K562 (cell line): ENCODE results near the gene PUSL1. TPM values are rescaled to one million over a fixed set of nuclear protein-coding genes. Genes with fewer than 3 reads are reported as not detected.

Experiments used
- CAMTA2 ChIP-seq: fragments of 250-450 bp; sonication (Bioruptor Pico); conservative IDR thresholded peaks from 2 replicates; pipeline ENCODE4 v1.5.1; 2022
- CBFA2T3 ChIP-seq: fragments of 450-650 bp; IDR thresholded peaks from 2 replicates; pipeline ENCODE4 v1.6.1; 2017
- CHD2 ChIP-seq: IDR thresholded peaks from 2 replicates; pipeline ENCODE4 v1.6.1; 2011; ENCODE audit warnings: low read depth, low read length
- CHD4 ChIP-seq: fragments of 200-600 bp; sonication (generic); IDR thresholded peaks from 3 replicates; pipeline ENCODE4 v1.6.1; 2012; ENCODE audit warnings: low read depth, mild to moderate bottlenecking, mixed read lengths, low read length, inconsistent platforms; ENCODE audit not compliant: insufficient read depth, insufficient replicate concordance, poor library complexity, severe bottlenecking
- EP300 ChIP-seq: IDR thresholded peaks from 2 replicates; pipeline ENCODE4 v1.6.1; 2012; ENCODE audit warnings: low read length, improper control_type of control experiment
- HMG20B ChIP-seq: fragments of 250-450 bp; sonication (Bioruptor Pico); IDR thresholded peaks from 2 replicates; pipeline ENCODE4 v1.5.0; 2021; ENCODE audit warnings: mild to moderate bottlenecking
- KDM4B ChIP-seq, 2 experiments: fragments of 450-650 bp in 1 of 2; sonication (generic) in 1 of 2; IDR thresholded peaks; 2 replicates each; pipeline ENCODE4 v1.6.1; 2016 to 2017; ENCODE audit warnings: borderline replicate concordance in 2 of 2, antibody characterized with exemption in 1 of 2, low read depth in 1 of 2, mild to moderate bottlenecking in 1 of 2
- MAZ ChIP-seq, 2 experiments: fragments of 450-650 bp in 1 of 2; sonication (generic) in 1 of 2; formaldehyde crosslinking; IDR thresholded peaks in 1 of 2; conservative IDR thresholded peaks in 1 of 2; 2 replicates each; pipeline versions ENCODE4 v1.4.0 to v1.5.0; 2020; ENCODE audit warnings: mild to moderate bottlenecking in 1 of 2, missing genetic modification reagents in 1 of 2
- NCOA6 ChIP-seq: fragments of 450-650 bp; IDR thresholded peaks from 2 replicates; pipeline ENCODE4 v1.6.1; 2017; ENCODE audit warnings: mild to moderate bottlenecking
- NFRKB ChIP-seq: fragments of 450-650 bp; IDR thresholded peaks from 2 replicates; pipeline ENCODE4 v1.6.1; 2016; ENCODE audit warnings: low read depth
- PHF21A ChIP-seq: fragments of 450-650 bp; IDR thresholded peaks from 2 replicates; pipeline ENCODE4 v1.6.1; 2017; ENCODE audit warnings: low read depth, borderline replicate concordance
- POLR3G ChIP-seq: IDR thresholded peaks from 2 replicates; pipeline ENCODE4 v1.6.1; 2011; ENCODE audit not compliant: insufficient read length, insufficient replicate concordance; ENCODE audit errors: extremely low read depth
- PYGO2 ChIP-seq: fragments of 450-650 bp; IDR thresholded peaks from 2 replicates; pipeline ENCODE4 v1.6.1; 2016; ENCODE audit warnings: mild to moderate bottlenecking, missing genetic modification characterization, moderate library complexity, missing compliant biosample characterization
- SIRT6 ChIP-seq: IDR thresholded peaks from one replicate; pipeline ENCODE4 v1.6.1; 2012; ENCODE audit warnings: low read depth, mild to moderate bottlenecking, control low read depth, inconsistent platforms, low read length, moderate library complexity
- SMAD2 ChIP-seq: fragments of 150-350 bp; IDR thresholded peaks from 2 replicates; pipeline ENCODE4 v1.6.1; 2014; ENCODE audit warnings: low read depth, mild to moderate bottlenecking, low read length
- TAF1 ChIP-seq: IDR thresholded peaks from 2 replicates; pipeline ENCODE4 v1.6.1; 2011; ENCODE audit warnings: mild to moderate bottlenecking, low read length, moderate library complexity; ENCODE audit not compliant: insufficient read depth, control insufficient read depth, severe bottlenecking; ENCODE audit errors: extremely low read depth
- ZNF224 ChIP-seq: sonication (generic); formaldehyde crosslinking; IDR thresholded peaks from 2 replicates; pipeline ENCODE4 v1.8.0; 2022; ENCODE audit warnings: mild to moderate bottlenecking, missing genetic modification reagents
- ZNF407 ChIP-seq: fragments of 450-650 bp; IDR thresholded peaks from 2 replicates; pipeline ENCODE4 v1.6.1; 2016; ENCODE audit warnings: low read depth
- polyA plus RNA-seq, 8 experiments: library from polyadenylated mRNA; depleted of rRNA in 4 of 8; stranded (reverse) in 5 of 8; unstranded in 3 of 8; fragments of >200 nt; fragmentation: Nextera tagmentation in 2 of 8; fragmentation: Illumina TruSeq in 1 of 8; extraction: Ambion mirVana in 2 of 8; extraction: Trizol in 1 of 8; gene quantifications; 2 replicates each; pipeline versions ENCODE4 v1.2.1 to v1.2.3, GENCODE V29; 2011 to 2014; ENCODE audit warnings: inconsistent platforms in 1 of 8, missing spikeins in 1 of 8
- total RNA-seq, 7 experiments: library from RNA; depleted of rRNA in 6 of 7; stranded (reverse); fragments of >200 nt in 6 of 7; fragmentation: Illumina TruSeq in 2 of 7; extraction: Trizol in 2 of 7; gene quantifications; 2 replicates each; pipeline versions ENCODE4 v1.2.1 to v1.2.3, GENCODE V29; 2011 to 2021; ENCODE audit warnings: low replicate concordance in 1 of 7
- TF ChIP-seq, protein P1 (sequence below): fragments of 450-650 bp; formaldehyde crosslinking; IDR thresholded peaks from 2 replicates; pipeline ENCODE4 v1.4.0; 2022; ENCODE audit warnings: missing genetic modification characterization

The PUSL1 gene
- total and polyA plus RNA-seq, 9 of the 15 experiments (the other 6 are each of a cell fraction or from before 2014, with no cell fraction given) = 0.62 to 86.9 (median 13.6) TPM

GRCh38 chr1:1293263-1294249, 14.8 kb upstream of the PUSL1 start (continued):
- TF ChIP-seq PHF21A = no peak
- no peak for TF ChIP-seq EP300
- no peak for TF ChIP-seq PYGO2
- no peak for TF ChIP-seq SMAD2
- TF ChIP-seq CAMTA2 (CRISPR knock-in tag) = no peak
- TF ChIP-seq SIRT6 = no peak
- TF ChIP-seq HMG20B (CRISPR knock-in tag) = no peak
- TF ChIP-seq KDM4B (IDR thresholded peaks at IDR 0.05; ENCODE audit: borderline replicate concordance in 2 of 2, low read depth in 1 of 2) = no peak
- TF ChIP-seq CBFA2T3 = no peak
- no peak for TF ChIP-seq TAF1
- no peak for TF ChIP-seq CHD2
- no peak for TF ChIP-seq NFRKB
- no peak for TF ChIP-seq ZNF224 (CRISPR knock-in tag)
- TF ChIP-seq, protein P1, sequence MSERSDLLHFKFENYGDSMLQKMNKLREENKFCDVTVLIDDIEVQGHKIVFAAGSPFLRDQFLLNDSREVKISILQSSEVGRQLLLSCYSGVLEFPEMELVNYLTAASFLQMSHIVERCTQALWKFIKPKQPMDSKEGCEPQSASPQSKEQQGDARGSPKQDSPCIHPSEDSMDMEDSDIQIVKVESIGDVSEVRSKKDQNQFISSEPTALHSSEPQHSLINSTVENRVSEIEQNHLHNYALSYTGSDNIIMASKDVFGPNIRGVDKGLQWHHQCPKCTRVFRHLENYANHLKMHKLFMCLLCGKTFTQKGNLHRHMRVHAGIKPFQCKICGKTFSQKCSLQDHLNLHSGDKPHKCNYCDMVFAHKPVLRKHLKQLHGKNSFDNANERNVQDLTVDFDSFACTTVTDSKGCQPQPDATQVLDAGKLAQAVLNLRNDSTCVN = no peak
- TF ChIP-seq POLR3G = no peak
- no peak for TF ChIP-seq NCOA6
- TF ChIP-seq CHD4 = no peak
- peak; percentile 15 to 66; a peak in 2 of 4 replicates for TF ChIP-seq MAZ (CRISPR knock-in tag; conservative IDR thresholded peaks at IDR 0.05 in 1 of 2, IDR thresholded peaks at IDR 0.05 in 1 of 2)
- TF ChIP-seq ZNF407 = no peak
